Uterus (tissue), 4 donors: Measurements from ENCODE around the gene CLEC6A. TPM values are rescaled to one million over a fixed set of nuclear protein-coding genes. Genes with fewer than 3 reads are reported as not detected.

Experiments
- DNase-seq, 2 donors: peaks; one replicate each; pipeline ENCODE4 v3.0.0-alpha.2; 2019 to 2020
- H3K27ac ChIP-seq, 2 donors: fragments of 200-600 bp; sonication (generic); 1 replicate in 1 of 2; 2 replicates in 1 of 2; pipeline ENCODE4 v1.5.1; 2016 to 2018
- H3K27me3 ChIP-seq, 2 donors: fragments of 200-600 bp; sonication (generic); one replicate each; pipeline ENCODE4 v1.5.1; 2018 to 2019; ENCODE audit warnings: control low read depth in 1 of 2
- H3K36me3 ChIP-seq, 2 donors: fragments of 200-600 bp; sonication (generic); one replicate each; pipeline ENCODE4 v1.5.1; 2019; ENCODE audit warnings: control low read depth in 1 of 2
- H3K4me1 ChIP-seq, 2 donors: fragments of 200-600 bp; sonication (generic); one replicate each; pipeline ENCODE4 v1.5.1; 2018 to 2019; ENCODE audit warnings: control low read depth in 1 of 2
- H3K4me3 ChIP-seq, 2 donors: fragments of 200-600 bp; sonication (generic); 1 replicate in 1 of 2; 2 replicates in 1 of 2; pipeline ENCODE4 v1.5.1; 2018 to 2019; ENCODE audit warnings: mild to moderate bottlenecking in 1 of 2
- H3K9me3 ChIP-seq, 2 donors: fragments of 200-600 bp; sonication (generic); one replicate each; pipeline ENCODE4 v1.5.1; 2019; ENCODE audit warnings: control low read depth in 1 of 2
- POLR2A ChIP-seq, 2 donors: fragments of 450-650 bp; IDR thresholded peaks; one replicate each; pipeline ENCODE4 v1.6.1; 2016; ENCODE audit warnings: antibody characterized with exemption in 2 of 2, mild to moderate bottlenecking in 1 of 2, moderate library complexity in 1 of 2
- intact Hi-C: fragments of 100-400 bp; cut with DNase I; formaldehyde crosslinking; loops from one replicate; pipeline ENCODE4 v1.15.1; 2023; ENCODE audit warnings: low total_unique reads
- total RNA-seq, 4 donors: library from RNA; depleted of rRNA in 3 of 4; stranded (reverse); fragments of >200 nt in 3 of 4; gene quantifications; one replicate each; pipeline versions ENCODE4 v1.1.0 to v1.2.4, GENCODE V29; 2014 to 2023
- TF ChIP-seq, protein P1 (sequence below), 4 experiments: fragments of 200-600 bp in 2 of 4; fragments of 450-650 bp in 2 of 4; sonication (generic) in 2 of 4; IDR thresholded peaks; one replicate each; pipeline ENCODE4 v1.5.1; 2016 to 2019; ENCODE audit warnings: antibody characterized with exemption in 4 of 4, mild to moderate bottlenecking in 2 of 4, moderate library complexity in 1 of 4
- donor health status: DM: yes; HTN: yes; CAD: no.

The CLEC6A gene
- total RNA-seq, 4 donors from 2014 or later, result not detected

DNA sequence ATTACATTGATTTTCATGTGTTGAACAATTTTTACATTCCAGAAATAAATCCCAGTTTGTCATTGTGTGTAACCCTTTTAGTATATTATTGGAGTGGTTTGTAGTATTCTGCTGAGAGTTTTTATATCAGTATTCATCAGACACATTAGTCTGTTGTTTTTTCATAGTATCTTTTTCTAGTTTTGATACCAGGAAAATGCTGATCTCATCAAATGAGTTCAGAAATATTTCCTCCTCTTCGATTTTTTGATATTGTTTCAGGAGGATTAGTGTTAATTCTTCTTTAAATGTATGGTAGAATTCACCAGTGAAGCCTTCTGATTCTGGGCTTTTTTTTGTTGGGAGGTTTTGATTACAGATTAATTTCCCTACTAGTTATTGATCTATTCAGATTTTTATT, 15.3 kb downstream of the CLEC6A start:
- TF ChIP-seq, protein P1, sequence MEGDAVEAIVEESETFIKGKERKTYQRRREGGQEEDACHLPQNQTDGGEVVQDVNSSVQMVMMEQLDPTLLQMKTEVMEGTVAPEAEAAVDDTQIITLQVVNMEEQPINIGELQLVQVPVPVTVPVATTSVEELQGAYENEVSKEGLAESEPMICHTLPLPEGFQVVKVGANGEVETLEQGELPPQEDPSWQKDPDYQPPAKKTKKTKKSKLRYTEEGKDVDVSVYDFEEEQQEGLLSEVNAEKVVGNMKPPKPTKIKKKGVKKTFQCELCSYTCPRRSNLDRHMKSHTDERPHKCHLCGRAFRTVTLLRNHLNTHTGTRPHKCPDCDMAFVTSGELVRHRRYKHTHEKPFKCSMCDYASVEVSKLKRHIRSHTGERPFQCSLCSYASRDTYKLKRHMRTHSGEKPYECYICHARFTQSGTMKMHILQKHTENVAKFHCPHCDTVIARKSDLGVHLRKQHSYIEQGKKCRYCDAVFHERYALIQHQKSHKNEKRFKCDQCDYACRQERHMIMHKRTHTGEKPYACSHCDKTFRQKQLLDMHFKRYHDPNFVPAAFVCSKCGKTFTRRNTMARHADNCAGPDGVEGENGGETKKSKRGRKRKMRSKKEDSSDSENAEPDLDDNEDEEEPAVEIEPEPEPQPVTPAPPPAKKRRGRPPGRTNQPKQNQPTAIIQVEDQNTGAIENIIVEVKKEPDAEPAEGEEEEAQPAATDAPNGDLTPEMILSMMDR (IDR thresholded peaks at IDR 0.05), result no peak
- no peak for TF ChIP-seq POLR2A (IDR thresholded peaks at IDR 0.05)
- DNase-seq, result no peak
- Histone ChIP-seq H3K27me3 (no peaks in the 10 kb centered on the region), H3K4me3 (no peak overlapping the region), H3K27ac (no peak overlapping the region), H3K4me1 (no peaks in the 10 kb centered on the region), H3K36me3 (no peaks in the 10 kb centered on the region), H3K9me3 (no peaks in the 10 kb centered on the region)
- intact Hi-C loops, result no loop called here

DNA sequence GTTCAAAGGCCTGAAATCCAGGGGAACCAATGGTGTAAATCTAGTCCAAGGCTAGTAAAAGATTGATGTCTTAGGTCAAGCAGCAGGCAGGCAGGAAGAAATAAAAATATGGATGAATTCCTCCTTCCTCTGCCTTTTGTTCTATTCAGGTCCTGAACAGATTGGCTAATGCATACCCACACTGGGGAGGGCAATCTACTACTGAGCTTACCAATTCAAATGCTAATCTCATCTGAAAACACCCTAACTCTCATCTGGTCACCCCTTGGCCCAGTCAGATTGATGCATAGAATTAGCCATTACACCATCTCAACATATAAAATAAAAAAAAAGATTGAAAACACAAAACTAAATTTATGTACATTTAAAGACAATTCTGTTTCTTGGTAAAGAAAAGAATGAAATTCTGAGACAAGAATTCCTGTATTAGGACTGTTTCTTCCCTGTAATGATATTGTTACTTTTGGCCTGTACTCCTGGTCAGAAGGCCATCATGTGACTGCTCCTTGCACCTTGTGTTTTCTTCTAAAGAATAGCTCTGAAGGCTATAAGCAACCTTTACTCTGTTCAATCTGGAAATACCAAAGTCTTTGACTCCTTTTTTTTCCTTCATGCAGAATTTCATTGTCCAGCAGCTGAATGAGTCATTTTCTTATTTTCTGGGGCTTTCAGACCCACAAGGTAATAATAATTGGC, 19.9 kb downstream of the CLEC6A start:
- H3K27ac ChIP-seq, result no peak overlapping the region
- H3K4me1 ChIP-seq, result no peaks in the 10 kb centered on the region
- H3K36me3 ChIP-seq, result no peaks in the 10 kb centered on the region
- no peak for TF ChIP-seq POLR2A (IDR thresholded peaks at IDR 0.05)
- TF ChIP-seq, protein P1 (IDR thresholded peaks at IDR 0.05), result no peak
- intact Hi-C loops, result no loop called here
- no peaks in the 10 kb centered on the region for H3K9me3 ChIP-seq
- H3K27me3 ChIP-seq, result no peaks in the 10 kb centered on the region
- H3K4me3 ChIP-seq, result no peak overlapping the region
- DNase-seq, result no peak

DNA sequence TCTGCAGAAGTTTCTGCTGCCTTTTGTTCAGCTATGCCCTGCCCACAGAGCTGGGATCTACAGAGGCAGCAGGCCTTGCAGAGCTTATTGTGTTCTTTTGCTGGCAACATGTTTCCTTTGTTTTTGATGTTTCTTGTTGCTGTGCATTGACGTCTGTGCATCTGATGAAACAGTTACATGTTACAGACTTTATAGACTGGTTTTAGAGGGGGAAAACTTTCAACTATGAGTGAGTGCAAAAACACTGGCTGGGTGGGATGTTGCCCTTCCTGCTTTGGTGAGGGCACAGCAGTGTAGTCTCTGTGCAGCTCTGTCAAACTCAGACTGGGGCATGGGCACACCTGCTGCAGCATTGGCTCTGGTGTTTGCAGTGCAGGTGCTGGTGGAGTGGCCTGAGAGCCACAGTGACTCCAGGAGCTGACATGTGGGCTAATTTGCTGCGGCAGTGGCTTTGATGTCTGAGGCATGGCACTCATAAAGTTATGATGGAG, 26.9 kb downstream of the CLEC6A start:
- intact Hi-C loops, result no loop called here
- TF ChIP-seq, protein P1 (IDR thresholded peaks at IDR 0.05), result no peak
- no peak for TF ChIP-seq POLR2A (IDR thresholded peaks at IDR 0.05)
- no peaks in the 10 kb centered on the region for H3K4me1 ChIP-seq

DNA sequence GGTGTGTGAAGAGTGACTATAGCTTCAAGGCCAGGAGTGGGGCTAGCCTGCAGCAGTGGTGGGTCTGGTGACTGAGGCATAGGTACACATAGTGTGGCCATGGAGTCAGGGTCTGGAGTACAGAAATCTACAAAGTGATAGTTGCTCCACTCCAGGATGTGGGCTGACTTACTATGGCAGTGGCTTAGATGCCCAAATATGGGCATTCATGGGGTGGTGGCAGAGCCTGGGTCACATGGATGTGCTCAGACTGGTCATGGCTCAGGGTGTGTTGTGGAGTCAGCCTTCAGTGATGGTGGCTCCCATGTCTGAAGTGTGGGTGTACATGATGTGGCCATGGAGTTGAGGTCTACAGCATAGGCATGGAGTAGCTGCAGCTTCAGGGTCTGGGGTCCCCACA, 27.3 kb downstream of the CLEC6A start:
- H3K27ac ChIP-seq, result no peak overlapping the region
- intact Hi-C loops, result no loop called here
- TF ChIP-seq, protein P1 (IDR thresholded peaks at IDR 0.05), result no peak
- TF ChIP-seq POLR2A (IDR thresholded peaks at IDR 0.05), result no peak
- no peaks in the 10 kb centered on the region for H3K27me3 ChIP-seq
- H3K9me3 ChIP-seq, result no peaks in the 10 kb centered on the region
- DNase-seq, result no peak
- H3K36me3 ChIP-seq, result no peaks in the 10 kb centered on the region
- H3K4me1 ChIP-seq, result no peaks in the 10 kb centered on the region
- H3K4me3 ChIP-seq, result no peak overlapping the region

More for the DNA sequence above, 26.9 kb downstream of the CLEC6A start:
- DNase-seq, result no peak
- Histone ChIP-seq H3K9me3 (no peaks in the 10 kb centered on the region), H3K36me3 (no peaks in the 10 kb centered on the region), H3K27me3 (no peaks in the 10 kb centered on the region), H3K4me3 (no peak overlapping the region), H3K27ac (no peak overlapping the region)

DNA sequence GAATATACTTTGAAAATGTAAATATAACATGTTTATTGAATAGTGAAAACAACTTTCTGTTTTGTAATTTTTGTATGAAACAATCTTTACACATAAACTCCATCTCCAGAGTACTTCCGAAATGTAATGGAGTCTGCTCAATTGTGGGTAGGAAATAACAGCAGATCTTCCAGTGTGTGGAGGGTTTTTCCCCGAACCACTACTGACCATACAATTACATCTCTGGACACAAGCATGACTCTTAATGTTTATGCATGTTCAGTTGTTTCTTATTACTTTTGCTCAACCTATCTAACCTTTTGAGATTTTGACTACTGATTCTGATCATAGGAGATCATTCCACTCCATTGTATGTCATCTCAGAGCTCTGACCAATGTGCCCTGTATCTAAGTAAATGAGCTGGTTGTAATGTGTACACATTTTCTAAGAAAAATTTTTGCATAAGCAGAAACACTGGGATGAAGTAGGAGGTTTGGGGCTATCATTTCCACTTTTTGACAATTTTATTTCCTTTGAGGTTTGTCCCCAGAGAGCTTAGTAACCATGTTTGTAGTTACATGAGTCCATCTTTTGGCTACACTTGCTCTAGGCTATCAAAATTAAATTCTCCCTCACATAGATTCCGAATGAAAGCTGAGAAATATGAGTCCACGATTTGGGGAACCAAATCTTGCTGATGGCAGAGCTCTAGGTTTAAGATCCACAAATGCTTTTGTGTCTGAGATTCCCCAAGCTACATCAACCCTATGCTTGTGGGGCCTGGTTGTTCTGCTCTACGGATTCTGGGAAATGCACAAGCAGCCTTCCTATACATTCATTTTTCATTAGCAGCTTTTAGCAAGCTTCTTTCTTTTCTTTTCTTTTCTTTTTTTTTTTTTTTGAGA, 36.1 kb downstream of the CLEC6A start:
- H3K9me3 ChIP-seq, result no peaks in the 10 kb centered on the region
- H3K27me3 ChIP-seq, result no peaks in the 10 kb centered on the region
- no peak for TF ChIP-seq POLR2A (IDR thresholded peaks at IDR 0.05)
- TF ChIP-seq, protein P1 (IDR thresholded peaks at IDR 0.05), result no peak
- H3K4me1 ChIP-seq, result no peaks in the 10 kb centered on the region
- no peak overlapping the region for H3K4me3 ChIP-seq
- no peak for DNase-seq
- H3K36me3 ChIP-seq, result no peaks in the 10 kb centered on the region
- H3K27ac ChIP-seq, result no peak overlapping the region
- intact Hi-C loops, result no loop called here
